Lung (tissue), 12 donors: ENCODE data around the gene ATP7B. TPM values are rescaled to one million over a fixed set of nuclear protein-coding genes. Genes with fewer than 3 reads are reported as not detected.

Source experiments
- ATAC-seq: fragments of 200-7000 bp; cut with Tn5 transposase; one replicate; pipeline ENCODE4 v1.9.1; 2020; ENCODE audit warnings: moderate number of reproducible peaks; ENCODE audit not compliant: insufficient read depth, low FRiP score
- DNase-seq, 3 donors: peaks; one replicate each; pipeline ENCODE4 v3.0.0-alpha.2; 2013 to 2017
- H3K27ac ChIP-seq, 2 donors: one replicate each; pipeline ENCODE4 v1.5.1; 2013; ENCODE audit warnings: mild to moderate bottlenecking in 2 of 2, moderate library complexity in 2 of 2, control low read depth in 1 of 2, inconsistent platforms in 1 of 2, low read depth in 1 of 2, low read length in 1 of 2
- H3K27me3 ChIP-seq, 3 donors: one replicate each; pipeline ENCODE4 v1.5.1; 2013; ENCODE audit warnings: low read length in 2 of 3; ENCODE audit not compliant: control insufficient read depth in 3 of 3, insufficient read depth in 3 of 3
- H3K36me3 ChIP-seq, 4 donors: one replicate each; pipeline ENCODE4 v1.5.1; 2013; ENCODE audit warnings: low read length in 4 of 4, mild to moderate bottlenecking in 1 of 4, moderate library complexity in 1 of 4; ENCODE audit not compliant: control insufficient read depth in 4 of 4, insufficient read depth in 4 of 4
- H3K4me1 ChIP-seq, 5 donors: one replicate each; pipeline ENCODE4 v1.5.1; 2013; ENCODE audit warnings: low read length in 5 of 5, mild to moderate bottlenecking in 2 of 5, moderate library complexity in 1 of 5; ENCODE audit not compliant: control insufficient read depth in 5 of 5, insufficient read depth in 5 of 5
- H3K4me3 ChIP-seq: one replicate; pipeline ENCODE4 v1.5.1; 2013; ENCODE audit warnings: mild to moderate bottlenecking, control low read depth, moderate library complexity
- H3K9ac ChIP-seq, 2 donors: one replicate each; pipeline ENCODE4 v1.5.1; 2013; ENCODE audit warnings: low read length in 2 of 2, control low read depth in 1 of 2; ENCODE audit not compliant: insufficient read depth in 1 of 2
- H3K9me3 ChIP-seq, 4 donors: one replicate each; pipeline ENCODE4 v1.5.1; 2013; ENCODE audit warnings: low read length in 3 of 4, mild to moderate bottlenecking in 1 of 4, moderate library complexity in 1 of 4; ENCODE audit not compliant: control insufficient read depth in 4 of 4, insufficient read depth in 3 of 4
- WGBS, 2 donors: extraction: QIAGEN DNeasy Blood & Tissue Kit; methylation state at CpG; one replicate each; pipeline ENCODE4 v1.1.7; 2013; 5-methylcytosine and 5-hydroxymethylcytosine counted together
- polyA plus RNA-seq, 2 donors: library from polyadenylated mRNA; stranded (reverse); fragments of 200-250 nt; gene quantifications; one replicate each; pipeline ENCODE4 v1.2.1, GENCODE V29; 2013
- total RNA-seq, 2 donors: library from RNA; depleted of rRNA in 1 of 2; stranded (reverse); fragments of >200 nt in 1 of 2; gene quantifications; one replicate each; pipeline ENCODE4 v1.2.1, GENCODE V29; 2014 to 2021
- TF ChIP-seq, protein P1 (sequence below): IDR thresholded peaks from 2 replicates; pipeline ENCODE4 v1.5.1; 2012; ENCODE audit warnings: mild to moderate bottlenecking; ENCODE audit errors: control extremely low read depth, extremely low read depth
- donor health status: control.
- donor health status: control.
- donor health status: Bipolar disorder and iron deficiency.
- donor health status: healthy.
- donor health status: DM: yes; HTN: yes; CAD: no.

ATP7B gene
- total and polyA plus RNA-seq, 4 donors, result 1.4 to 10.2 (median 4.4) TPM

DNA sequence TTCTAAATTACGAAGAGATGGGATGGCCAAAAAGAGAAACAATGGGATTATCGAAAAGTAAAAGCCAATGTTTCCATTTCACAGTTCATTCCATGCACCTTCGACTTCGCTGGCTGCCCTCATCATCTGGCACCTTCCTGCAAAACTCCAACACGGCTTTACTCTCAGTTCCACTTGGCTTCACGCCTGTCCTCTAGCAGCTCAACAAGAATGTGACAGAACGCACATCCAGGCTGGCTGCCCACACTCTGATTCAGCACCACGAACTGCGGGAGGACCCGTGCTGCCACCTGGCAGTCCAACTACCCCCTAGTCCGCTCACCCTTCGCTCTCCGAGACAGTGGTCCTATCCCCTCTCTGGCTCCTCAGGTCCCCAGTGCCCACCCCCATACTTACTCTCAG lies 11.7 kb downstream of the ATP7B start:
- Histone ChIP-seq H3K36me3 (no peaks in the 10 kb centered on the region), H3K27me3 (no peaks in the 10 kb centered on the region), H3K9me3 (no peaks in the 10 kb centered on the region), H3K4me3 (no peak overlapping the region), H3K4me1 (peaks cover 0 to 31% (median 17%) of the 10 kb centered on the region in 5 donors), H3K27ac (no peak overlapping the region), H3K9ac (no peak overlapping the region)
- 55 to 78% methylated on average over 13 of the region's 13 CpGs for WGBS, 2 donors
- DNase-seq (peak; percentile 50 to 75 (median 56)), ATAC-seq (no peak)
- TF ChIP-seq, protein P1, sequence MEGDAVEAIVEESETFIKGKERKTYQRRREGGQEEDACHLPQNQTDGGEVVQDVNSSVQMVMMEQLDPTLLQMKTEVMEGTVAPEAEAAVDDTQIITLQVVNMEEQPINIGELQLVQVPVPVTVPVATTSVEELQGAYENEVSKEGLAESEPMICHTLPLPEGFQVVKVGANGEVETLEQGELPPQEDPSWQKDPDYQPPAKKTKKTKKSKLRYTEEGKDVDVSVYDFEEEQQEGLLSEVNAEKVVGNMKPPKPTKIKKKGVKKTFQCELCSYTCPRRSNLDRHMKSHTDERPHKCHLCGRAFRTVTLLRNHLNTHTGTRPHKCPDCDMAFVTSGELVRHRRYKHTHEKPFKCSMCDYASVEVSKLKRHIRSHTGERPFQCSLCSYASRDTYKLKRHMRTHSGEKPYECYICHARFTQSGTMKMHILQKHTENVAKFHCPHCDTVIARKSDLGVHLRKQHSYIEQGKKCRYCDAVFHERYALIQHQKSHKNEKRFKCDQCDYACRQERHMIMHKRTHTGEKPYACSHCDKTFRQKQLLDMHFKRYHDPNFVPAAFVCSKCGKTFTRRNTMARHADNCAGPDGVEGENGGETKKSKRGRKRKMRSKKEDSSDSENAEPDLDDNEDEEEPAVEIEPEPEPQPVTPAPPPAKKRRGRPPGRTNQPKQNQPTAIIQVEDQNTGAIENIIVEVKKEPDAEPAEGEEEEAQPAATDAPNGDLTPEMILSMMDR, result no peak

DNA sequence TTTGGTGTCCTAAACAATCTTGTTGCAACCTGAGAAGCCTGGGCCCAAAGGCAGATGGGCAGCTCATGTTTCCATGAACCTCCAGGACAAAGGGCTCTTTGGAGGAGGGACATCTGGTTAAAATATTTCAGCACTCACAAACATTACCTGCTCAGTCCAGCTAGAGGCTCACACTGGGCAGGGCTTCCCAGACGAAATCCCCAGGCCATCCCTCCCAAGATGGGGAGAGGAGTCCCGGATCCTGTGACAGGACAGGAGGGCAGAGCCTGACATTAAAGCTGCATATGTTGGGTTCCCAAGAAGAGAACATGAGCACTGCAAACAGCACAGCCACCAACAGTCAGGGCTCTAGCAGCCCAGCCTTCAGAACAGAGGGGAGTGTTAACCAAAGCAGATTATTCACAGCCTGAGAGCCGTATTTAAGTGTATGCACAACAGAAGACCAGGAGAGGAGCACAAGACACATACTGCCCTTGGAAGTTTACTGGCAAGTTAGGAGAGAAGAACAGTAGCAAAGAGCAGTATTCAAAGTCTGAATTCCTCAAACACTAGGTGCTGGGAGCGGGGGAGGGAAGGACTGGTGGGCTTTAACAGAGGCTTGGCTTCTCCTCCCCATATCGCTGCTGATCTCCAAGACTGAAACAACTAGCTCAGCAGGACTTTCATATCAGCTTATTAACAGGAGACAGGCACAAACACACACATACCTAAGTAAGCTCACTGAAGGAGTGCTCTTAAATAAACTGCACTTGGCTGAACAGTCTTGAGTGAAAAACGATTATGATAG lies 12.3 kb downstream of the ATP7B start:
- Histone ChIP-seq H3K27me3 (no peaks in the 10 kb centered on the region), H3K27ac (peak overlapping the region in 1 of 2 donors; percentile 12), H3K9me3 (no peaks in the 10 kb centered on the region), H3K4me3 (no peak overlapping the region), H3K9ac (no peak overlapping the region), H3K36me3 (no peaks in the 10 kb centered on the region), H3K4me1 (peaks cover 0 to 31% (median 17%) of the 10 kb centered on the region in 5 donors)
- TF ChIP-seq, protein P1, result no peak
- DNase-seq (peak in 2 of 3 donors; percentile 39 to 44), ATAC-seq (no peak)
- WGBS, 2 donors, result 54 to 68% methylated on average over 6 of the region's 6 CpGs

DNA sequence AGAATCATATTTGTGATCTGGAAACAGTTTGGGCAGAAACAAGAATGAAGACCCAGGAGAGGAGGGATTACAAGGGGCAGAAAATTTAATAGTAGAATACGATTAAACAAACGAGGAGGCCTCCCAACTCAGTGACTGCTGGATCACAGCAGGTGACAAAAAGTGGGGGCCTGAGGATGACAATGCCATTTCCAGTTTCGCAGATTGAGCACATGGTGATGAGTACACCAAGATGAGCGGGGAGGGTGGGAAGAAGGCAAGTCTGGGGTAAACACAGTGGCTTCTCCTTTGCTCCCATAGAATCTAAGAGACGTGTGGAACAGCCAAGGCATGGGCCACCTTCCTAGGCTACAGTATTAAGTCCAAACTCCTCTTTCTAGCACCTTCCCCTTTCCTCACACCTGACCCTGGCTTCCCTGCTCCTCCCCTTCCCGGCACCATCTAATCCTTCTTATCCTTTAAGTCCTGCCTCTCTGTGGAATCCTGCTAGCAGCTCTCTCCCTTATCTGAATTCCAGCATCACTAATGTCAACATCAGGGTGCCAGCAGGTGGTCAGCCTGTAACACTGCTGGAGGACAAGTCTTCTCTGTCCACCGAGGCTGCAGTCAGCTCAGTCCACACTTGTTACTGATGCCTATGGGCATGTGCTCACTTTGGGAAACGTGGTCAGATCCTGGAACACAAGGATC lies 13.5 kb downstream of the ATP7B start:
- WGBS, 2 donors, result 83 to 86% methylated on average over 8 of the region's 8 CpGs
- Histone ChIP-seq H3K9ac (no peak overlapping the region), H3K4me1 (peaks cover 0 to 40% (median 17%) of the 10 kb centered on the region in 5 donors), H3K36me3 (no peaks in the 10 kb centered on the region), H3K27me3 (no peaks in the 10 kb centered on the region), H3K27ac (no peak overlapping the region), H3K4me3 (no peak overlapping the region), H3K9me3 (no peaks in the 10 kb centered on the region)
- TF ChIP-seq, protein P1, result no peak
- ATAC-seq (no peak), DNase-seq (no peak)
